Measurements from ENCODE around the gene DUSP5. TPM values are rescaled to one million over a fixed set of nuclear protein-coding genes. Genes with fewer than 3 reads are reported as not detected.

Gene DUSP5
- total RNA-seq, 1 experiment from 2014 or later, result 106 TPM

DNA sequence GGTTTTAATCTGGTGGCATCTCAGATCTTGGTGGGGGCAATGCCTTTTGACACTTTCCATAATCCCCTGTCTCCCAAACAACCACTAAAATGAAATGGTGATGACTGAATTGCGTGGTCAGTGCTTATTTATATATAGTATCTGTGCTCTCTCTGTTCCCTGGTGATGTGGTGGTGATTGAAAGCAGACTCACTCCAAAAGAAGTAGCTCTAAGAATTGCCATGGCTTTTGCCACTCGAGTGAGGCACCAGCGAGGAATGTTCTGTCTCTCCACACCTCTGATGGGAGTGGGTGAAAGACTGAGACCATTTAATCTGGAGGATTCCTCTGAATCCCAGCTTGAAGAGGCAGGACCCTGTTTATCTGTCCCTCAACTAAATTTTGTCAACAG is 2.8 kb downstream of the DUSP5 start:
- Mint-ChIP-seq H3K27me3 (ENCODE audit: insufficient read depth, unreplicated experiment) (no peaks in the 10 kb centered on the region), H3K9me3 (ENCODE audit: unreplicated experiment) (no peaks in the 10 kb centered on the region), H3K27ac (ENCODE audit: low read depth, unreplicated experiment) (peak overlapping the region; percentile 94), H3K4me3 (ENCODE audit: unreplicated experiment) (peak overlapping the region; percentile 82), H3K4me1 (ENCODE audit: insufficient read depth, unreplicated experiment) (peaks cover 72% of the 10 kb centered on the region), H3K36me3 (ENCODE audit: insufficient read depth, unreplicated experiment) (no peaks in the 10 kb centered on the region)
- no TSS peak for BruUV-seq (replicated peaks)
- TF ChIP-seq, protein P1, sequence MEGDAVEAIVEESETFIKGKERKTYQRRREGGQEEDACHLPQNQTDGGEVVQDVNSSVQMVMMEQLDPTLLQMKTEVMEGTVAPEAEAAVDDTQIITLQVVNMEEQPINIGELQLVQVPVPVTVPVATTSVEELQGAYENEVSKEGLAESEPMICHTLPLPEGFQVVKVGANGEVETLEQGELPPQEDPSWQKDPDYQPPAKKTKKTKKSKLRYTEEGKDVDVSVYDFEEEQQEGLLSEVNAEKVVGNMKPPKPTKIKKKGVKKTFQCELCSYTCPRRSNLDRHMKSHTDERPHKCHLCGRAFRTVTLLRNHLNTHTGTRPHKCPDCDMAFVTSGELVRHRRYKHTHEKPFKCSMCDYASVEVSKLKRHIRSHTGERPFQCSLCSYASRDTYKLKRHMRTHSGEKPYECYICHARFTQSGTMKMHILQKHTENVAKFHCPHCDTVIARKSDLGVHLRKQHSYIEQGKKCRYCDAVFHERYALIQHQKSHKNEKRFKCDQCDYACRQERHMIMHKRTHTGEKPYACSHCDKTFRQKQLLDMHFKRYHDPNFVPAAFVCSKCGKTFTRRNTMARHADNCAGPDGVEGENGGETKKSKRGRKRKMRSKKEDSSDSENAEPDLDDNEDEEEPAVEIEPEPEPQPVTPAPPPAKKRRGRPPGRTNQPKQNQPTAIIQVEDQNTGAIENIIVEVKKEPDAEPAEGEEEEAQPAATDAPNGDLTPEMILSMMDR (IDR thresholded peaks at IDR 0.05; ENCODE audit: unreplicated experiment), result no peak
- POLR2A ChIA-PET, result interaction anchor here (0.7 to 9.2 kb wide), 17 partner anchors 12 to 194 kb away, joined by 3 to 108 read pairs (median 4); partner anchors contain the start of genes SMC3 and SMNDC1
- CTCF ChIA-PET, result interaction anchor here (0.5 to 5.8 kb wide), 8 partner anchors 89 to 297 kb away, joined by 3 to 64 read pairs (median 3); partner anchors contain the start of gene SMNDC1
- peak; percentile 54 for DNase-seq (ENCODE audit: unreplicated experiment)
- intact Hi-C loops (cut with micrococcal nuclease), result loop anchor here (10.0 kb wide), 1 partner anchor 104 kb away; no protein-coding TSS in a partner anchor

DNA sequence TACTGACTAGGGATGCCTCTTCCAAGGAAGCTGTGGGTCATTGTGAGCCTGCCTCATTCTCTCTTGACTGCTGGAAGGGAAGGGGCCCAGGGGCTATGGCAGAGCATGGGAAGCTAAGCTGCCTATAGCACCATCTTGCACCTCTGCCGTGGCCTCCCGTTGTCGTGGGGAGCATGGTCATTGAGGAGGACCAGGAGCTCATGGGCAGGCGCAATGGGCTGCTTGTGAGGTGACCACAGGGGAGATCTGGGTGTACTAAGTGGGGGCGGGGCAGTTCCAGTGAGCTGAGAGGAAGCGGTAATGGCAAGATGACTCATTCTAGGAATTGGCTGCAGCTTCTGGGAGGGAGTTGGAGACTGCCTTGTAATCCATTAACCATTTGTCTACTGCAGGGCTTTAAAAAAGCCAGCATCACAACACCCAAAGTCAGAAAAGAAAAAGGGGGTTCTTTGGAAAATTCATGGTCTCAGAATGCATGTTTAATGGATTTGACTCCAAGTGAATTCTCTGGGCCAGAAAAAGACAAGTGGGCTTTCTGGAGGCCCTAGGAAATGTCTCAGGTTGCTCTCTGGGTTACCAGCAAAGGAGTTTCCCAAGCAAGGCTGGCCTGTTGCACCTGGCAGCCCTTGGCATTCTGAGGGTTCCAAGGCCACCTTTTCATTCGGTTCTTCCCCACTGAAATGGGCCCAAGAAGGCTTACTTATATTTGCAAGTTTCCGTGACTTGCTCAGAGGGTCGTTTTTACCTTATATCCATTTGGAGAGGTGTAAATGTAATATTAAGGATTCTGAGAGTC is 3.6 kb downstream of the DUSP5 start:
- TF ChIP-seq, protein P1 (IDR thresholded peaks at IDR 0.05; ENCODE audit: unreplicated experiment), result no peak
- CTCF ChIA-PET, result interaction anchor here (0.5 to 5.8 kb wide), 9 partner anchors 11 to 297 kb away, joined by 3 to 64 read pairs (median 3); partner anchors contain the start of gene SMNDC1
- Mint-ChIP-seq H3K9me3 (ENCODE audit: unreplicated experiment) (no peaks in the 10 kb centered on the region), H3K4me1 (ENCODE audit: insufficient read depth, unreplicated experiment) (peaks cover 64% of the 10 kb centered on the region), H3K27me3 (ENCODE audit: insufficient read depth, unreplicated experiment) (no peaks in the 10 kb centered on the region), H3K27ac (ENCODE audit: low read depth, unreplicated experiment) (peak overlapping the region; percentile 94), H3K4me3 (ENCODE audit: unreplicated experiment) (peak overlapping the region; percentile 82), H3K36me3 (ENCODE audit: insufficient read depth, unreplicated experiment) (peaks cover 4% of the 10 kb centered on the region)
- intact Hi-C loops (cut with micrococcal nuclease), result loop anchor here (10.0 kb wide), 1 partner anchor 103 kb away; no protein-coding TSS in a partner anchor
- POLR2A ChIA-PET, result interaction anchor here (0.6 to 9.2 kb wide), 18 partner anchors 11 to 364 kb away, joined by 3 to 108 read pairs (median 4); partner anchors contain the start of genes SMC3 and SMNDC1
- BruUV-seq (replicated peaks), result no TSS peak
- peak; percentile 97 for DNase-seq (ENCODE audit: unreplicated experiment)

- Mint-ChIP-seq H3K9me3 (ENCODE audit: unreplicated experiment) (no peaks in the 10 kb centered on the region), H3K4me3 (ENCODE audit: unreplicated experiment) (peak overlapping the region; percentile 82), H3K27ac (ENCODE audit: low read depth, unreplicated experiment) (peak overlapping the region; percentile 94), H3K4me1 (ENCODE audit: insufficient read depth, unreplicated experiment) (peaks cover 55% of the 10 kb centered on the region), H3K36me3 (ENCODE audit: insufficient read depth, unreplicated experiment) (peaks cover 6% of the 10 kb centered on the region), H3K27me3 (ENCODE audit: insufficient read depth, unreplicated experiment) (no peaks in the 10 kb centered on the region)
- ChIA-PET CTCF (interaction anchor here (0.7 kb wide), 2 partner anchors 10 to 192 kb away, joined by 3 read pairs; no protein-coding TSS in a partner anchor), POLR2A (interaction anchor here (0.6 to 9.2 kb wide), 10 partner anchors 10 to 196 kb away, joined by 3 to 108 read pairs (median 6); no protein-coding TSS in a partner anchor)
- no peak for DNase-seq (ENCODE audit: unreplicated experiment)
- intact Hi-C loops (cut with micrococcal nuclease), result loop anchor here (10.0 kb wide), 1 partner anchor 103 kb away; no protein-coding TSS in a partner anchor
- TF ChIP-seq, protein P1 (IDR thresholded peaks at IDR 0.05; ENCODE audit: unreplicated experiment), result no peak
- BruUV-seq (replicated peaks), result no TSS peak
Measured at GRCh38 chr10:110502072-110502845, 4.6 kb downstream of the DUSP5 start.
